22Rv1 (cell line): Measurements from ENCODE around the gene RHO.

Experiments
- ZFX ChIP-seq: fragments of 450-650 bp; IDR thresholded peaks from 2 replicates; pipeline ENCODE4 v1.6.1; 2017; ENCODE audit warnings: antibody characterized with exemption, borderline replicate concordance
- TF ChIP-seq, protein P1 (sequence below): fragments of 450-650 bp; IDR thresholded peaks from 2 replicates; pipeline ENCODE4 v1.5.1; 2017; ENCODE audit warnings: mild to moderate bottlenecking

DNA sequence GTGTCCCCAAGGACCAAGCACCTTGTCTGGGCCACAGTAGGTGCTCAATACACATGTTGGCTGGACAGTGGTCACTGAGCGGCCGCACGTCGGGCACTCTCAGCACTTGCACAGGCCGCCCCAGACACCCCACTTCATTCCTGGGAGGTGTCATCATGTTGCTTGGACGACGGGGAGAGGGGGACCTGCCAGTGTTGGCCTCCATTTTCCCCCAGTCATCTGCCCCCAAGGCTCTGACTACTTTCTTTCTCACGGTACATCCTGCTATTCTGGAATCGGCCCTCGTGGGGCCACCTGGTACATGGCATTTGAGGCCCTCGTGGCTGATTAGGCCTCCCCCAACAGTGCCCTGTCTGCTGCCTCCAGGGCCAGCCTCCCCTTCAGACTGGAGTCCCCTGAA, 1.2 kb upstream of the RHO start:
- TF ChIP-seq, protein P1, sequence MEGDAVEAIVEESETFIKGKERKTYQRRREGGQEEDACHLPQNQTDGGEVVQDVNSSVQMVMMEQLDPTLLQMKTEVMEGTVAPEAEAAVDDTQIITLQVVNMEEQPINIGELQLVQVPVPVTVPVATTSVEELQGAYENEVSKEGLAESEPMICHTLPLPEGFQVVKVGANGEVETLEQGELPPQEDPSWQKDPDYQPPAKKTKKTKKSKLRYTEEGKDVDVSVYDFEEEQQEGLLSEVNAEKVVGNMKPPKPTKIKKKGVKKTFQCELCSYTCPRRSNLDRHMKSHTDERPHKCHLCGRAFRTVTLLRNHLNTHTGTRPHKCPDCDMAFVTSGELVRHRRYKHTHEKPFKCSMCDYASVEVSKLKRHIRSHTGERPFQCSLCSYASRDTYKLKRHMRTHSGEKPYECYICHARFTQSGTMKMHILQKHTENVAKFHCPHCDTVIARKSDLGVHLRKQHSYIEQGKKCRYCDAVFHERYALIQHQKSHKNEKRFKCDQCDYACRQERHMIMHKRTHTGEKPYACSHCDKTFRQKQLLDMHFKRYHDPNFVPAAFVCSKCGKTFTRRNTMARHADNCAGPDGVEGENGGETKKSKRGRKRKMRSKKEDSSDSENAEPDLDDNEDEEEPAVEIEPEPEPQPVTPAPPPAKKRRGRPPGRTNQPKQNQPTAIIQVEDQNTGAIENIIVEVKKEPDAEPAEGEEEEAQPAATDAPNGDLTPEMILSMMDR: no peak
- no peak for TF ChIP-seq ZFX
